ENCODE data around the gene P4HB. TPM values are rescaled to one million over a fixed set of nuclear protein-coding genes. Genes with fewer than 3 reads are reported as not detected.

P4HB gene
- total and polyA plus RNA-seq, 2 experiments from 2014 or later = 206 to 620 TPM

- peaks cover under 1% of the 10 kb centered on the region for H3K79me2 ChIP-seq (replicated peaks; ENCODE audit: insufficient read depth)
Observed at GRCh38 chr17:81904600-81905423, 44.5 kb upstream of the P4HB start.

GRCh38 chr17:81903896-81904599 lies 43.7 kb upstream of the P4HB start:
- peaks cover 3% of the 10 kb centered on the region; the same call in 2 of the 3 replicates for H3K4me1 Mint-ChIP-seq
- no peaks in the 10 kb centered on the region for H4K20me1 ChIP-seq (replicated peaks; ENCODE audit: insufficient read depth)
- no peak overlapping the region for H3K4me3 ChIP-seq
- peaks cover 6% of the 10 kb centered on the region; the same call in 1 of the 2 replicates for H3K36me3 ChIP-seq (ENCODE audit: insufficient read depth)
- no peaks in the 10 kb centered on the region for H3K9me3 Mint-ChIP-seq
- no peak overlapping the region for H3K27ac ChIP-seq (ENCODE audit: low read depth)
- no peak for ATAC-seq
- H3K79me2 ChIP-seq (replicated peaks; ENCODE audit: insufficient read depth) = no peaks in the 10 kb centered on the region
- H2AFZ ChIP-seq = no peak overlapping the region
- peaks cover 15% of the 10 kb centered on the region for H3F3A ChIP-seq (replicated peaks; ENCODE audit: low read depth)
- H3K27ac Mint-ChIP-seq = no peak overlapping the region
- H3K4me3 Mint-ChIP-seq = no peak overlapping the region
- H3K4me2 ChIP-seq = no peak overlapping the region
- H3K9me2 ChIP-seq (ENCODE audit: insufficient read depth) = no peaks in the 10 kb centered on the region
- TF ChIP-seq ZNF331 (CRISPR knock-in tag; IDR thresholded peaks at IDR 0.05; ENCODE audit: low read depth) (no peak), CREB1 (CRISPR knock-in tag; IDR thresholded peaks at IDR 0.05; ENCODE audit: low read depth) (no peak), STAT1 (IDR thresholded peaks at IDR 0.05; ENCODE audit: unreplicated experiment) (no peak), REST (IDR thresholded peaks at IDR 0.05; ENCODE audit: unreplicated experiment) (no peak), EZH2 (IDR thresholded peaks at IDR 0.05; ENCODE audit: low read depth, unreplicated experiment) (no peak), JUNB (IDR thresholded peaks at IDR 0.05; ENCODE audit: unreplicated experiment) (no peak)
- H3K27me3 ChIP-seq (ENCODE audit: insufficient read depth) = peaks cover 18% of the 10 kb centered on the region
- DNase-seq (ENCODE audit: low spot score) = no peak
- H3K36me3 Mint-ChIP-seq (ENCODE audit: low read depth) = peaks cover 9% of the 10 kb centered on the region
- H3K4me1 ChIP-seq (ENCODE audit: insufficient read depth) = no peaks in the 10 kb centered on the region; the same call in 1 of the 2 replicates
- H3K27me3 Mint-ChIP-seq (ENCODE audit: insufficient read depth, low read depth, poor library complexity) = peaks cover 19% of the 10 kb centered on the region

More at GRCh38 chr17:81904600-81905423, 44.5 kb upstream of the P4HB start:
- Histone ChIP-seq H3K4me1 (ENCODE audit: insufficient read depth) (no peaks in the 10 kb centered on the region; the same call in none of the 2 replicates), H3K4me3 (no peak overlapping the region), H3F3A (replicated peaks; ENCODE audit: low read depth) (peaks cover 15% of the 10 kb centered on the region), H3K36me3 (ENCODE audit: insufficient read depth) (peaks cover 6% of the 10 kb centered on the region; the same call in 1 of the 2 replicates), H3K27me3 (ENCODE audit: insufficient read depth) (peaks cover 18% of the 10 kb centered on the region), H3K4me2 (no peak overlapping the region), H3K9me2 (ENCODE audit: insufficient read depth) (no peaks in the 10 kb centered on the region), H3K27ac (ENCODE audit: low read depth) (no peak overlapping the region), H4K20me1 (replicated peaks; ENCODE audit: insufficient read depth) (peaks cover 2% of the 10 kb centered on the region), H2AFZ (no peak overlapping the region)
- Mint-ChIP-seq H3K9me3 (no peaks in the 10 kb centered on the region), H3K4me3 (no peak overlapping the region), H3K4me1 (peaks cover 3% of the 10 kb centered on the region; the same call in 2 of the 3 replicates), H3K36me3 (ENCODE audit: low read depth) (peaks cover 8% of the 10 kb centered on the region), H3K27ac (no peak overlapping the region), H3K27me3 (ENCODE audit: insufficient read depth, low read depth, poor library complexity) (peaks cover 19% of the 10 kb centered on the region)
- DNase-seq (ENCODE audit: low spot score) = no peak
- no peak for TF ChIP-seq NANOG (IDR thresholded peaks at IDR 0.05; ENCODE audit: borderline replicate concordance)
- TF ChIP-seq ETS1 (IDR thresholded peaks at IDR 0.05) = no peak
- ATAC-seq = no peak

All from GM23338 (cell line).